K562 treated with DMSO at 1 percent for 4 hours (cell line): ENCODE data around the gene CCDC9. TPM values are rescaled to one million over a fixed set of nuclear protein-coding genes. Genes with fewer than 3 reads are reported as not detected.

Source experiments
- total RNA-seq: library from RNA; unstranded; fragments of 300-600 nt; gene quantifications from 2 replicates; pipeline ENCODE4 v1.2.3, GENCODE V29; 2022; ENCODE audit not compliant: insufficient read depth

The CCDC9 gene
- 14.4 and 18.8 TPM in 2 replicates for total RNA-seq

DNA sequence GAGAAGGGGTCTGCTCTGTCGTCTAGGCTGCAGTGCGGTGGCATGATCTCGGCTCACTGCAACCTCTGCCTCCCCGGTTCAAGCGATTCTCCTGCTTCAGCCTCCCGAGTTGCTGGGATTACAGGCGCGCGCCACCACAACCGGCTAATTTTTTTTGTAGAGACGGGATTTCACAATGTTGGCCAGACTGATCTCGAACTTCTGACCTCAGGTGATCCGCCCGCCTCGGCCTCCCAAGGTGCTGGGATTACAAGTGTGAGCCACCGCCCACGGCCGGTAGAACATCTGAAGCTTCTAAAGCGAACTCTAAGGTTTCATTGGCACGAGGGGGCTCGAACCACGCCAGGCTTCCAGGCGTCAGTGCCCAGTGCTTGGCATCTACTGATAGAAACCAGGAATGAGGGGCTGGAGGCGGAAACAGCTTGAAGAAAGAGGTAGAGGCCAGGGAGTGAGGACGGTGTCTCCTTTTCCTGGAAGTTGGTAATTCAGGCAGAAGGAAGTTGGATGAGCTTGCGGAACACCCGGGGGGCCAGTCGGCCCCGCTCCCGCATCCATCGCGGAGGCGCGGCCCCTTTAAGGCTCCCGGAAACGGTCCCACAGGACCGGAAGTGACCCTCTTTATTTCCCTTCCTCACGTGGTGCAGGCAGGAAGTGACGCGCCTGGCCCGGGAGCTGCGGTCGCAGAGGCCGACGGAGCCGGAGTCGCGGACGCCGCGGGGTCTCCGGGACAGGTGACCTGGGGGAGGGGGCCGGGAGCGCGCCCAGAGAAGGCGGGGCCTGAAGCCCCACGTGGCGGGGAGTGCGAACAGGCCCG lies at the start of gene CCDC9:
TSS of gene CCDC9 (plus strand) at position 647 of the 814 bp plus-strand sequence. CDS start 1,876 bp downstream, outside the sequence.

DNA sequence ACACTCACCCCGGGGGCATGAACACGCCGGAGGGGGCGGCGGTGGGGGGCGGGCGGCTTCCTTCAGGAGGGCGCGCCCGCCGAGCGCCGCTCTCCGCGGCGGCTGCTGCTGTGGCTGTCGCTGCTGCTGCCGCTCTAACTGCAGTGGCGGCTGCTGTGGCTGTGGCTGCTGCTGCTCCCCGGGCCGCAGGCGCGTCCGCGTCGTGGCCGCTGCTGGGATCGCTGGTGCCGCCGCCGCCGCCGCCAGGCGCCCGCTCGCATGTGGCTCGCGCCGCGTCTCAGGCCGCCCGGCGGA lies 25.5 kb upstream of the CCDC9 start, which contains the start of gene BBC3:
TSS of gene BBC3 (minus strand) at position 279 of the 294 bp plus-strand sequence. CDS start 2,768 bp downstream, outside the sequence.

DNA sequence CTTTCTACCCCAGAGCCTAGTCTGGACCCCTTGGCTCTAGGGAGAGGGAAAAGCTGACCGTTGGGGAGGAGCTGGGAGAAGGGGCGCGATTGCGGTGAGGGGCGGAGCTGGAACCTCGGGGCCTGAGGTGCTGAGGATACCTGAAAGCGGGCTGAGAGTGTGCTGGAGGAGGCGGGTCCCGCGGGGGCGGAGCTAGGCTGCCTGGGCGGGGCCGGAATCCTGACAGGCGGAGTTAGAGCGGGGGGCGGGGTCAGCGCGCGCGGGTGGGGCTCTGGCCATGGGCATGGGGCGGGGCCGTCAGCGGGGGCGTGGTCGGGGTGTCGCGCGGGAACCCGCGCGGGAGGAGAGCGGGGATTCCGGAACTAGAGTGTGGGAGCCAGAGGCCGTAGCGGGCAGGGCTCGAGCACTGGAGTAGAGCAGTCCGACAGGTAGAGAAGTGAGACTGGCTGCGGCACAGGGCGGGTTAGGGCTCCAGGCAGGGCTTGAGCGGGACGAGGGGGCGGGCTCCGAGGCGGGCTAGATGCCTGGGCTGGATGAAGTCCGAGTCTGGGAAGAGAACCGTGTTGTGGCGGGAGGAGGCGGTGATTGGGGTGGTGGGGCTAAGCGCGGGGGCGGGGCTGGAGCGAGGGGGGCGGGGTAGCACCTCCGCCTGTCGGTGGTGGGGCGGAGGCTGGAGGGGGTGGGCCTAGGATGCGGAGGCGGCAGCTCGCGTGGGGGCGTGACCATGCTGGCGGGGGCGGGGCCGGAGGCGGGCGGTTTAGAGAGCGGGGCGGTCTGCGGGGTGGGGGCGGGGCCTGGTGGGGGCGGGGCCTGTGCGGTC lies 18.0 kb downstream of the CCDC9 start, which contains the start of gene INAFM1:
TSS of gene INAFM1 (plus strand) at position 815 of the 820 bp plus-strand sequence. CDS start 35 bp downstream, outside the sequence.

DNA sequence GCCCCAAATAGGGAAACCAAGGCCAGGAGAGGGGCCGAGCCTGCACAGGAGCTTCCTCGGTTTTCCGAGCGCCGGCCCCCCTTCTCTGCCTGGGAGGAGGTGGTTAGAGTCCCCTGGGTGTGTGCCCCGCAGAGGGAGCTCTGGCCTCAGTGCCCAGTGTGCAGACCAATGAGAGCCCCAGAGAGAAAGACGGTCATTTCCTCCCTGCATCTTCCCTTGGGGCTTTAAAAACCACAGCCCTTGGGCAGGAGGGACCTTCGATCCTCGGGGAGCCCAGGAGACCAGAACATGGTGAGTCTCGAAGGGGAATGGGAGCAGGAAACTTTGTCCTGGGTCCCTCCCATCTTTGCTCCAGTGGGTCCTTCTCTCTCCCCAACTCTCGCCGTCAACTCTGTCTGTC lies 53.3 kb downstream of the CCDC9 start, which contains the start of gene C5AR1:
TSS of gene C5AR1 (plus strand) at position 254 of the 400 bp plus-strand sequence. CDS start at position 289, 35 bp downstream.

Other genes starting within 250 kb of the CCDC9 start
- 21.0 and 33.3 TPM in 2 replicates for gene NPAS1, start 236.7 kb upstream of the CCDC9 start, total RNA-seq
- gene TMEM160, start 207.9 kb upstream of the CCDC9 start, total RNA-seq = 78.4 and 110 TPM in 2 replicates
- gene ZC3H4, start 142.7 kb upstream of the CCDC9 start, total RNA-seq = 7.7 and 10.3 TPM in 2 replicates
- gene SAE1, start 125.7 kb upstream of the CCDC9 start, total RNA-seq = 211 and 218 TPM in 2 replicates
- gene BBC3, start 25.3 kb upstream of the CCDC9 start, total RNA-seq = 40.9 and 42.8 TPM in 2 replicates
- 25.4 and 26.1 TPM in 2 replicates for gene INAFM1, start 18.4 kb downstream of the CCDC9 start, total RNA-seq
- gene C5AR1, start 53.3 kb downstream of the CCDC9 start, total RNA-seq = 0.91 and 1.3 TPM in 2 replicates
- gene C5AR2, start 75.7 kb downstream of the CCDC9 start, total RNA-seq = not detected in 2 replicates
- 11.3 and 12.0 TPM in 2 replicates for gene DHX34, start 92.8 kb downstream of the CCDC9 start, total RNA-seq
- 2.9 and 5.6 TPM in 2 replicates for gene MEIS3, start 163.0 kb downstream of the CCDC9 start, total RNA-seq
- 0.24 TPM in 1 of 2 replicates, not detected in the other for gene SLC8A2, start 215.4 kb downstream of the CCDC9 start, total RNA-seq
- 8.1 and 10.2 TPM in 2 replicates for gene KPTN, start 227.7 kb downstream of the CCDC9 start, total RNA-seq